ENCODE measurements around the gene DNMBP.

- TF ChIP-seq, protein P1, sequence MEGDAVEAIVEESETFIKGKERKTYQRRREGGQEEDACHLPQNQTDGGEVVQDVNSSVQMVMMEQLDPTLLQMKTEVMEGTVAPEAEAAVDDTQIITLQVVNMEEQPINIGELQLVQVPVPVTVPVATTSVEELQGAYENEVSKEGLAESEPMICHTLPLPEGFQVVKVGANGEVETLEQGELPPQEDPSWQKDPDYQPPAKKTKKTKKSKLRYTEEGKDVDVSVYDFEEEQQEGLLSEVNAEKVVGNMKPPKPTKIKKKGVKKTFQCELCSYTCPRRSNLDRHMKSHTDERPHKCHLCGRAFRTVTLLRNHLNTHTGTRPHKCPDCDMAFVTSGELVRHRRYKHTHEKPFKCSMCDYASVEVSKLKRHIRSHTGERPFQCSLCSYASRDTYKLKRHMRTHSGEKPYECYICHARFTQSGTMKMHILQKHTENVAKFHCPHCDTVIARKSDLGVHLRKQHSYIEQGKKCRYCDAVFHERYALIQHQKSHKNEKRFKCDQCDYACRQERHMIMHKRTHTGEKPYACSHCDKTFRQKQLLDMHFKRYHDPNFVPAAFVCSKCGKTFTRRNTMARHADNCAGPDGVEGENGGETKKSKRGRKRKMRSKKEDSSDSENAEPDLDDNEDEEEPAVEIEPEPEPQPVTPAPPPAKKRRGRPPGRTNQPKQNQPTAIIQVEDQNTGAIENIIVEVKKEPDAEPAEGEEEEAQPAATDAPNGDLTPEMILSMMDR (IDR thresholded peaks at IDR 0.05) = no peak
- TF ChIP-seq POLR2AphosphoS5 (IDR thresholded peaks at IDR 0.05) = no peak
- no peak for TF ChIP-seq POLR2A (IDR thresholded peaks at IDR 0.05)
These were observed 103.3 kb downstream of the DNMBP start for GRCh38 chr10:99906470-99906869.
